ENCODE data around the gene PMEL.
"Not testable (repeated sequence)": the region's sequence is repeated elsewhere in the genome, so short reads cannot be mapped to it uniquely, and the experiment has no call there.

The PMEL gene
- 0 to 0.77 (median 0.05) reads per million in 3 experiments for total RNA-seq

DNA sequence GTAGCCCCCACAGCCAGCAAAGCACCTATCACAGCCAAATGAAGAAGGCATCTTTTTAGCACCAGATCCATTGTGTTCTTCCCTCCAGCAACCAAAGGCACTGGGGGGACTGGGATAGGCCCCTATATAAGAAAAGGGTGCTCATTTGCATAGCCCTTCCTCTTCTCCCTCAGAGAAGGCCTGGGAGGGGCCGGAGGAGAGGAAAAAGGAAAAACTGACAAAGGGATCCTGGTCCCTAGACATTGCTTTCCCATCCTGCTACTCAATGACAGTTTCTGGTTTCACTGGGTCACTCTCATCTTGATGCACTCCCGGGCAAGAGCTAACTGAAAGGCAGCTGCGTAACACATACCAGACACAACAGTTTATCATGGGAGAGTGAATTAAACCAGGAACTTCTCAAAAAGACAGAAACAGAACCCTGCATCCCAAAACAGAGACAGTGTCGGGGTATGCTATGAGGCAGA lies at the start of gene PMEL:
Gene PMEL (minus strand): TSS at position 102 of the 467 bp plus-strand sequence. CDS start 31 bp downstream, at position 71.
- no peak for DNase-seq

DNA sequence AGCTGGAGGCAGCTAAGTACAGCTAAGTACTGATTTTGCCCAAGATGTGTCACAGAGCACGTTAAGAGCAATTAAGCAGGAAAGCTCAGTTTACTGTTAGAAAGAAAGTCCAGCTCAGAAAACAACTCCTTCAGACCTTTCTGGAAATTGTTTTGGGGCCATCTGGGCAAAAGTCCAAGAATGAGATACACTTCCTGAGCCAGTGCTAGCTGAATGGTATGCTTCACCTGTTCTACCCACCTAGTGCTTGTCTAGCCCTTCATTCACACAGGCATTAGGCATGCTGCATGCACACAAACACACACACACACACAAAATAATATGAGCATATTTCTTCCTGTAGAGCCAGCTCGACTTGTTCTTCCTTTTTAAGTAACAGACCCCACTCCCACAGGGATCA lies 48.4 kb upstream of the PMEL start:
- no peak for DNase-seq

DNA sequence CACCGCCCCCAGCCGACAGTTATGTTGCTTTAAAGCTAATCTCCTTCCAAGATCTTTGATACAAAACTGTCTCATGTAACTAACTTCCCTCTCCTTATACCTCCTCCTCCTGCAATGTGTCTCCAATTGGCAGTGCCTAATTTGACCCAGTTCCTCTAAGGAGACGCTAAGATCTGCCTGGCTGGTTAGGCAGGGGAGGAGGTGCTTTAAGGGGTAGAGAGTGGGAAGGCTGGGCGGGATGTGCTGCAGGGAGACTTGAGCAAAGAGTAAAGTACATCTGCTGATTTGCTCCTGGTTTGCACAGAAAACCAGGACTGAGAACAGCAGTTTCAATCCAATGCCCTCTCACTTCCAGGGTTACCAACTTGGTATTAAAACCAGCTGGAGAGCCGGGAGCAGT lies 47.6 kb upstream of the PMEL start:
- no peak for DNase-seq

DNA sequence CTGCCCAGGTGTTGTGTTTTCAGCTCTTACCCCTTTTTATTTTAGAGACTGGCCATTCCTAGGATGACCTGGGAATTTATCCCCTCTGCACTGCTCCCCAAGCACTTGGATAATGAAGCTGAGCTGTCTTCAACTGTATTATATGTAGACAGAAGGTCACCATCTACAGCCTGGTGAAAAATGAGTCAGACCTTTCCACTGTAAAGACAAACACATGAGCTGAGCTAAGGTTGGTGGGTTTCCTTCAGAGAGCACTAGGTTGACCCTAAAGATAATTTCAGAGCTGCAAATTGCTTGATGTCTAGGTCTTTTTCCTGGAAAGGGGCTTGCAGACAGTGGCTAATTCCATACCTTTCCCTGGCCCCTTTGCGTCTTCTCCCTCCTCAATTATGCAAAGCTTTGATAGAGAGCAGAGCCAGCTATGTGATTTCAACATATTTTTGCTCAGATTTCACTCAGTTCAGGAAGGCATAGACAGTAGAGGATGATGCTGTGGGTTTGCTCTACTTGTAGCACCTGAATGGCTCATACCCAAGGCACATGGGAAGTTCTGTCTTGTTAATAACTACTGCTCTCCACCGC lies 45.8 kb upstream of the PMEL start:
- no peak for DNase-seq

DNA sequence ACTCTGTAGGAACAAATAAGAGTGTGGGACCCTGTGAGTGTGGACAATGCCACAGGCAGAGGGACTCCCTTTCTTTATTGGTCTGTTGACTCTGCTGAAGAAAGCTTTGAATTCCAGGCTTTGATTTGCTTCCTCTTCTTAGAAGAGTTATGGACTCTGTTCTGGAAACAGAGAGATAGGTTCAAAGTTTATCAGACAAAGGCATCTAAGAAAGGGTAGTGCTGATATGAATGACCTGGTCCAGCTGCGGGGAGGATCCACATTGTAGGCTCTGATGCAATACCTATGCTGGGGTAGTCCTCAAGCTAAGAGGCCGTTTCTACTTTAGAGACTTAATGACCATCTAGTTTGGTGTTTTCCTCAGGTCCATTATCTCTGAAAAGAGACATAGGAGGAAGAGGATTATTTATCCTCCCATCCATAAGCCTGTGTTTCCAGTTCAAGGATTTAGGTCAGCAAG lies 44.3 kb upstream of the PMEL start:
- DNase-seq: no peak

DNA sequence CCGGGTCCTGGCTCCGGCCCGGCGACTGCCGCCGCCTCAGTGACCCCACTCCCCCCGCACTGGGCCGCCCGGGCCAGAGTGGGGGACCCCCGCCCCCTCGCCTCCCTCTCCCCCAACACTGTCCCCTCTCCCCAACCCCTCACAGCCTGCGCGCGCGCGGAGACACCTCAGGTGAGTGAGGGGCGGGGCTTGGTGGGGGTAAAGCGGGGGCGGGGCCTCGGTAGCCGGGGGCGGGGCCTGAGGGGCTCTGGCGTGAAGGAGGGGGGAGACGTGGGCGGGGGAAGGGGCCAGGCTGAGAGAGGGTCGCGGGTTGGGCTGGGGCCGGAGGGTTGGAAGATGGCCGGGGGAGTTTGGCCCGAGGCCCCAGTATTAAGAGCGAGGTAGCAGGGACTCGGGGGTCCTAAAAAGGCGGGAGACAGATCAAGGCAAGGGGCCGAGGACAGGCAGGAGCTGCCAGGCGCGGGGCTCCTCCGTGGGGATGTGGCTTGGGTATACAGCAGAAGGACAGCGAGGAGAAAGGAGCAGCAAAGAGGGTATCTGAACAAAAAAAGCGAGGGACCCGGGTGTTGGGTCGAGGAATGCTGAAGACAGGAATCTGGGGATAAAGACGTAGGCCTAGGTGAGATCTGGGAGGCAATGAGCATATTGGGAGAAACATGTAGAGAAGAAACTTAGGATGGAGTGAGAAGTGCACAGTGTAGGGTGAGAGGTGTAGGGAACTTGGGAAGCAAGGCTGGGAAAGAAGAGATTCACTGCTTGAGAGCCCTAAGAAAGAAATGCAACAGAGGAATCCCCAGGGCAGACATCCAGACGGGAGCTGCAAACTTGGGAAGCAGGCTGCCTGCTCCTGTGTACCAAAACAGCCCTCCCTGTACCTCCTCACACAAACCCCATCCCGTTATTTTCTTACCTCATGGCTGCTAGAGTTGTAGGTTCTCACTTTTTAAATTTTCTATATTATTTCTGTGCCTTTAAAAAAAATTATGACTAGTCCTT lies 42.0 kb upstream of the PMEL start:
- peak; percentile 56 for DNase-seq

DNA sequence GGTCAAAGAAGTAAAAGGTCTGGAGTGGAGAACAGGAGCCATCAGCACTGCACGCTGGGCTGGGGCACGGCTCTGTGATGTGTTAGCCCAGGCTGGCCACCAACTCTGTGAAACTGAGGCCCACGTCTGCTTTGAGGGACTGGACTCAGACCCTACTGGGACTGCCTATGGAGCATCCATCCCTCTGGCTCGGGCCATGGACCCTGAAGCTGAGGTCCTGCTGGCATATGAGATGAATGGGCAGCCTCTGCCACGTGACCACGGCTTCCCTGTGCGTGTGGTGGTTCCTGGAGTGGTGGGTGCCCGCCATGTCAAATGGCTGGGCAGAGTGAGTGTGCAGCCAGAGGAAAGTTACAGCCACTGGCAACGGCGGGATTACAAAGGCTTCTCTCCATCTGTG lies 38.4 kb upstream of the PMEL start:
- no peak for DNase-seq

DNA sequence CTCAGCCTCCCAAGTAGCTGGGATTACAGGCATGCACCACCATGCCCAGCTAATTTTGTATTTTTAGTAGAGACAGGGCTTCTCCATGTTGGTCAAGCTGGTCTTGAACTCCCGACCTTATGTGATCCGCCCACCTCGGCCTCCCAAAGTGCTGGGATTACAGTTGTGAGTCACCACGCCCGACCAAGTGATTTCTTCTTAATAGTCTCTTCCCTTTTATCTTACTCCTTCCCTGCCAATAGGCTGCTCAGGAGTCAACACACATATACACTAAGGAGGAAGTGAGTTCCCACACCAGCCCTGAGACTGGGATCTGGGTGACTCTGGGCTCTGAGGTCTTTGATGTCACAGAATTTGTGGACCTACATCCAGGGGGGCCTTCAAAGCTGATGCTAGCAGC lies 37.5 kb upstream of the PMEL start:
- not testable (repeated sequence) for DNase-seq

DNA sequence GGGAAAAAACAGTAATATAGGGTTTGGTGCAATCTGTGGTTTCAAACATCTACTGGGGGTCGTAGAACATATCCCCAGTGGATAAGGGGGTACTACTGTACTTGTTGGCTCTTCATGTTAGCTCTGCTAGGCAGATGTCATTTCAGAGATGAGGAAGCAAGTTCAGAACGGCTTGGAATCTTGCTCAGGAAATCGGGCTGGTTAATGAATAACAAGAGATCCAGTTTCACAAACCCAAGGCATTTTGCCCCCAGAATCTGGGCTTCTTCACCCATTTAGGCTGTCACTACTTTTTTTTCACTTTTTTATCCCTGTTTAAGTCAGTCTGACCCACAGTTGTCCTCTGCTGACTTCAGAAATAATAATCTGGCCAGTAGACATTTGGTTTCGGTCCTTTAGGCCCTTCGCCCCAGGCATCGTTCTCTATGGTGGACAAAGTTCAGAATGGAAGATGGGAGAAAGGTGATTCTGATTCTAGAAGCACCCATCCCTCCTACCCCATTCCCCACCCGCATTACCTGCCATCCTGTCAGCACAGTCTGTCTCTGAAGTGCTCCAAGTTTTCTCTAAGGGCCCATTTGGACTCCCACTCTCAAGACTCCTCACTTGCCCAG lies 35.8 kb upstream of the PMEL start:
- DNase-seq: no peak

DNA sequence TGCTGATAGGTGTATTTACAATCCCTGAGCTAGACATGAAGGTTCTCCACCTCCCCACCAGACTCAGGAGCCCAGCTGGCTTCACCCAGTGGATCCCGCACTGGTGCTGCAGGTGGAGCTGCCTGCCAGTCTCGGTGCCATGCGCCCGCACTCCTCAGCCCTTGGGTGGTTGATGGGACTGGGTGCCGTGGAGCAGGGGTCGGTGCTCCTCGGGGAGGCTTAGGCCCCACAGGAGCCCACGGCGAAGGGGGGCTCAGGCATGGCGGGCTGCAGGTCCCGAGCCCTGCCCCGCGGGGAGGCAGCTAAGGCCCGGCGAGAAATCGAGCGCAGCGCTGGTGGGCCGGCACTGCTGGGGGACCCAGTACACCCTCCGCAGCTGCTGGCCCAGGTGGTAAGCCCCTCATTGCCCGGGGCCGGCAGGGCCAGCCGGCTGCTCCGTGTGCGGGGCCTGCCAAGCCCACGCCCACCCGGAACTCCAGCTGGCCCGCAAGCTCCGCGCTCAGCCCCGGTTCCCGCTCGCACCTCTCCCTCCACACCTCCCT lies 34.2 kb upstream of the PMEL start:
- DNase-seq: not testable (repeated sequence)

DNA sequence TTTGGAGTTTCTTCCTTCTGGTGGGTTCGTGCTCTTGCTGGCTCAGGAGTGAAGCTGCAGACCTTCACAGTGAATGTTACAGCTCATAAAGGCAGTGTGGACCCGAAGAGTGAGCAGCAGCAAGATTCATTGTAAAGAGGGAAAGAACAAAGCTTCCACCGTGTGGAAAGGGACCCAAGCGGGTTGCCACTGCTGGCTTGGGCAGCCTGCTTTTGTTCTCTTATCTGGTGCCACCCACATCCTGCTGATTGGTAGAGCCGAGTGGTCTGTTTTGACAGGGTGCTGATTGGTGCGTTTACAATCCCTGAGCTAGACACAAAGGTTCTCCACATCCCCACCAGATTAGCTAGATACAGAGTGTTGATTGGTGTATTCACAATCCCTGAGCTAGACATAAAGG lies 33.7 kb upstream of the PMEL start:
- DNase-seq: not testable (repeated sequence)

DNA sequence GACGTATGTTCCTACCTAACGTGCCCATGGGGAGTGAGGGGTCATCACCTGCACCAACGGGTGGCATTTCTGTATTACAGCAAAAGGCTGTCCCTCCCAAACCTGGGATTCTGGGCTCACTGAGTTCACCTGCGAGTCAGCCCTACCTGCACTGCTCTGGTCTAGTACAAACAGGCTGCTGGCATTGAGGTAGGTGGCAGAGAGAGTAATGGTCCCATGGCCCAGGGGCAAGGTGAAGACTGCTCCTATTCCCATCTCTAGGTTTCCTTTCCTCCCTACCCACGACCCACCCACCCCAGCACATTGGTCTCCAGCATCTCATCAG lies 31.7 kb upstream of the PMEL start:
- DNase-seq: no peak

DNA sequence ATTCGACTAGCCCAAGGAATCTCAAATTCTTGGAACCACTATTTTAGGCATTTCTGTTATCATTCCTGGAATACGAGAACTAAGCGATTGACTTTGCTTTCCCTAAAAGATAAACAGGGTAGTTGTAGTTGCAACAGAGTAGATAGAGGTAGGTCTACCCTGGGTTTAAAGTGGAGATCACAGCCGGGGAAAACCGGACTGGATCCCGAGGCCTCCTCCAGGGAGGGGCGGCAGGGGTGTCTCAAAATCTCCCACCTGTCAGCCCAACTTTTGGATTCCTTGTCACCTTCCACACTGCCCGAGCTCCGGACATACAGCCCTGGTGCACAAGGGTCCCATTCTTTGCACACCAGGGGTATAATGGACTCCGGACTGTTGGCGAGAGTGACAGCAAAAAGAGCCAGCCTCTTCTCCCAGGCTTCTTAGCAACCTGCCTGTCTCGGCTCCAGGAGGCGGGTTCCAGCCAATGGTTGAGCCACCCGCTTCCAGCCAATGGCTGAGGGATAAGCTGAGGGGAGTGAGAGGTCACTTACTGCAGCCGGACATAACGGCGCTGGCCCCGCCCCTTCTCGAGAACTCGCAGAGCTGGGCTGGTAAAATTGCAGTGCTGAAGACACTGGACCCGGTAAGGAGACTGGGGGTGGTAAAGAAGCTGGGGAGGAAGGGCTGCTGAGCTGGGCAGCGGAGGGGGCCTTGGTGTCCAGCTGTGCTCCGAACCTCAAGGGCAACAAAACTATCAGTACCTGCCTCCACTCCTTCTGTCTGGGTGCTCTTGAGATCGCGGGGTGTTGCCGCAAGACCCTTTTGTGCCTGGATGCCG lies 31.1 kb upstream of the PMEL start, which contains the start of gene SUOX:
Gene SUOX (plus strand): TSS at position 562 of the 820 bp plus-strand sequence. CDS start 4,946 bp downstream, outside the sequence.
- no peak for DNase-seq

DNA sequence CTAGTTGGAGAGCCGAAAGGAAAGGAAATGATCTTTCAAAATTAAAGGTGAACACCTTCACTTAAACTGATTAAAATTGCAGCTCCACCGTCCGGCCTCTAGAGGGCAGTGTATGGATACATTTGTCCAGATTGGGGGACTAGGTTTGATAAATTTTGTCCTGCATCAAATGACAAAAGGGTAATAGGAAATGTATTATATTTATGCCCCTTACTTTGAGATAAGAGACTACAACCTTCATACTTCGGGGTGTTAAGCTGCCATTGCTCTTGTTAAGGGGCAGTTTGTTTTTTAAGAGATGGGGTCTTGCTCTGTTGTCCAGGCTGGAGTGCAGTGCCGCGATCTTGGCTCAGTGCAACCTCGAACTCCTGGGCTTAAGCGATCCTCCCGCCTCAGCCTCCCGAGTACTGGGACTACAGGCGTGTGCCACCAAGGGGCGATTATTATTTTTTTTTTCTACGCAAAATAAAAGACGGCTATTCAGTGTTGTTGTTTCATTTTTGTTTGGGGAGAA lies 30.4 kb upstream of the PMEL start:
- DNase-seq: peak; percentile 66

DNA sequence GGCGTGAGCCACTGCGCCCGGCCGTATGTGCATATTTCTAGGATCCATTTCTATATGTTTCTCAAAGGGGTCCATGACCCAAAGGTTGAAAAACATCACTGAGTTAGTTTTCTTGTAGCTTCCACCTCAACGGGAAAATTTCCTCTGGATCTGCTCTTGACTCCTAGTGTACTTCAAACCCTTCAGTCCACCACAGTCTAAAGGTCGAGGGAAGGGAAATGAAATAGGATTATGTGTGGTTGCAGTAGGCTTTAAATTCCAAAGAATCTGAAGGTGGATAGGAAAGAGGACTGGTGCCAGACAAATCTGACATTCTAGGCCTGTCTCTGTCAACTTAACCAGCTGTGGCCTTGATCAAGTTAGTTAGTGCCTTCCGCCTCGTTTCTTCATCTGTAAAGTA lies 29.5 kb upstream of the PMEL start:
- no peak for DNase-seq

DNA sequence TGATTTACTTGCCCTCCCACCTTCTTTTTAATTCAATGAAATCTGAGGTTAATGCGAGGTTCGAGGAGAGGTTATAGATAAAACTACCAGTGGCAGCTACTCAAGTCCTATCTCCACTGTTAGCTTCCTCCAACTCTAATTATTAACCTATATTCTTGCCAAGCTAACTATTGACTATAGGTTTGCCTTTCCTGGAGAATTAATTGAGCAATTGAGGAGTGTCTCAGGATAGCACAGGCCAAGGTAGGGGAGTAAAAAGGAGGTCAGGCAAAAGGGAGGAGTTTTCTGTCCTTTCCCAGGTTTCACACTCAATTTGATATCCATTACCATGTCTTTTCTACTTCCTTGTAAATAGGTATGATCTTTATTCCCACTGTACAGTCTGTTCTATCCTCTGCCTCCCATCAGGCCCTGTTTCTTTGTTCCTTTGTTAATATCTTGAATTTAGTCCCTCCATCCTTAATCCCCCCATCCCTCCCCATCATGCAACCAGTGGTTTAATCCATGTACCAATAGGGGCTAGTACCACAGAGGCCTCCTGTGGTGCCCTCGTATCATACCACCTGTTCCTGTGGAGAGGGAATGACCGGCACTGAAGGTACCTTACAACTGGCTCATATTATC lies 27.5 kb upstream of the PMEL start:
- no peak for DNase-seq

DNA sequence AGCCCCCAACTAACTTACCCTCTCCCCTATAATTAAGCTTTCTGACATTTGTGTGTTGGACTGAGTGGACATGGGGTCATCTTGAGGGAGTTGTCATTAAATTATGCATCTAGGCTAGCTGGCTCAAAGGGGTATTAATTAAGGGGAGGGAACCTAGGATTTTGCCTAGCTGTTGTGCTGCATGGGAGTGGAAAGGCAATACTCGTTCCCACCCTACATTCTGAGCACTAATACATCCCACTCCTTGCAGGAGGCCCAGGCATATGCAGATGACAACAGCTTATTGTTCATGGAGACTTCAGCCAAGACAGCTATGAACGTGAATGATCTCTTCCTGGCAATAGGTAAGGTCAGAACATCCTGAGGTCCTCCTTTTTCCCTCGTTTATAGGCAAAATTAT lies 25.3 kb upstream of the PMEL start:
- DNase-seq: no peak

DNA sequence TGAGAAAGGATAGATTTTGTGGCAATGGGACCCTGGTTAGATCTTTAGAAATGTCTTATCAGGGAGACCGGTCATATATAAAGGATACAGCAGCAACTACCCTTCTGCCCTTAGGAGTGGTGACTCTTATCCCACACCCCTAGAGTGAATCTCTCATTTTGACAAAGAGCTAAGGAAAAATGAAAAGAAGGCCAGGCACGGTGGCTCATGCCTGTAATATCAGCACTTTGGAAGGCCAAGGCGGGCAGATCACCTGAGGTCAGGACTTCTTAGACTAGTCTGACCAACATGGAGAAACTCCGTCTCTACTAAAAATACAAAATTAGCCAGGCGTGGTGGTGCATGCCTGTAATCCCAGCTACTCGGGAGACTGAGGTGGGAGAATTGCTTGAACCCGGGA lies 20.1 kb upstream of the PMEL start:
- DNase-seq: not testable (repeated sequence)

DNA sequence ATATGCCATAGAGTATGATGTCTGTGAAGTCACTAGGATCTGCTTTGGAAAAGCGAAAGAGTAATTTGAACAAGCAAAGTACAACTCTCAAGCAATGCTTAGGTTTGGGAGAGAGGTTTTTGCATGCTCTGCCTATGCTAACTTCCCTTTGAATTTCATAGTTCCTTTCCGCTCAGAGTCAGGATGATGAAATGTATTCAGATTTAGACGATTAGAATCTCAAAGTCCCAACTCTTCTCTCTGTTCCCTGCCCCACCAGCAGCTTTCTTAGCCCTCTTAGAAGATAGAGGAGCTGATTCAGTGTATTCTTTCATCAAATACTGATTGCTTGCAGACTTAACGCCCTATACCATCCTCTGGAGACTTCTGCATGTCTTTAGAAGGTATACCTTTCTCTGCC lies 19.5 kb upstream of the PMEL start:
- DNase-seq: no peak

DNA sequence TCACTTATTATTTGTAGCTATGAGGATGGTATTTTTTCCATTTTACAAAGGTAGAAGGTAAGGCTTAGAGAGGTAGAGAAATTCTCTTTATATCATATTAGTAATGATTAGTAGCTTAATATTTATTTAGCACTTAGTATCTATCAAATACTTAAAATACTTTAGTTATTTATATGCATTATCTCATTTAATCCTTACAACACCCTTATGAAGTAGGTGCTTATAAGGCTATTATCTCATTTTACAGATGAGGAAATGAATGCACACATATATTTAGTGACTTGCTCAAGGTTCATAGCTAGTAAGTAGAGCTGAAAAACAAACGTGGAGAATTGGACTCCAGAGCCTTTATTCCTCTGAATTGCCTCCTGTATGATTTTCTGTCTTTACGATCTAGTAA lies 19.0 kb upstream of the PMEL start:
- DNase-seq: no peak

DNA sequence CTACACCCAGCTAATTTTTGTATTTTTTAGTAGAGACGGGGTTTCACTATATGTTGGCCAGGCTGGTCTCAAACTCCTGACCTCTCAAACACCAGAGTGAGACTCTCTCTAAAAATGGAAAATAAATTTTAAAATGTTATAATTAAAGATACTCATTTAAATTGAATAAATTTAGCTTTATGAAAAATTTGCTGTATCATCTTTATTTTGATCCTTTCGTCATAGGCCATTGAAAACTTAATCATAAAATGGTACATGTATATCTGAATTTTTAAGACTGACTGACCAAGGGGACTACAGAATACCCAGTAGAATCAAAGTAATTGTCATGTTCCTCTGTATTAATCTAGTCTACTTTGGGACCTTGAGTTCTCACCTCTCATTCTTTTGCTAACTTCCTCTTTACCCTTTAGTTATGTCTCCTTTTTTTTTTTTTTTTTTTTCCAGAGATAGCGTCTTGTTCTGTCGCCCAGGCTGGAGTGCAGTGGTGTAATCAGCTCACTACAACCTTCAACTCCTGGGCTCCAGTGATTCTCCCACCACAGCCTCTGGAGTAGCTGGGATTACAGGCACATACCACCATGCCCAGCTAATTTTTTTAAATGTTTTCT lies 17.5 kb upstream of the PMEL start:
- DNase-seq: no peak
